GM18502 (cell line): ENCODE results near the gene USP32.
A peak's percentile ranks its signal among the peaks of the same experiment; 100 is the strongest.
"Not testable (repeated sequence)": the region's sequence is repeated elsewhere in the genome, so short reads cannot be mapped to it uniquely, and the experiment has no call there.

Experiments used
- ATAC-seq: cut with Tn5 transposase; IDR thresholded peaks from one replicate; pipeline ENCODE4 v1.9.1; 2021; ENCODE audit warnings: mild to moderate bottlenecking; ENCODE audit not compliant: unreplicated experiment, poor library complexity

The USP32 gene

DNA sequence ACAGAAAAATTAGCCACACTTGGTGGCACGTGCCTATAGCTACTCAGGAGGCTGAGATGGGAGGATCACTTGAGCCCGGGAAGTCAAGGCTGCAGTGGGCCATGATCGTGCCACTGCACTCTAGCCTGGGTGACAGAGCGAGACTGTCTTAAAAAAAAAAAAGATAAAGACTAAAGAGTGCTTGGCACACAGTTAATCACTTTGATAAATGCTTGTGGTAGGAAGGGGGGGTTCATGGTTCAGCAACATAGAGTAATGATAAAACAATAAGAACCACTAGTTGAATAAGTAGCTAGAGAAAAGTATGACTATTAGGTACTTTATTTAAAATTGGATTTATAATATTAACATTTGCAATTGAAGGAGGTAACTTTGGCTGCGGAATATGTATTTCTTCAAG, 43.3 kb downstream of the USP32 start:
- no peak for ATAC-seq

DNA sequence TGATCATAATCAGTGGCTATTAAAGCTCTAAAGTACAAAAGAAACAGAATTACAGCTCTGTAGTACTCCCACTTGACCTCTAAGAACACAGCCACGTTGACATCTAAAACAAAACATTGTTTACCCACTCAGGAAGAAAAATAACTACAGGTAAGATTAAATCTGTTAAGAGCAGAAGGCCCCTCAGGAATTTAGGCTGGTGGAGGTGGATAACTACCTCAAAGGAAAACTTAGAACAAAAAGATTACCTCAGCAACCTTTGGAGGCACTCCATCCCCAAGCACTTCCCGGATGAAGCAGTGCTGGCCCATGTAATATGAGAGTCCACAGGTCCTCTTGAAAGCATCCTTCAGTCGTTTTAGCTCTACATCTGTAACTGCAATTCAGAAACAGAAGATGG, 46.7 kb downstream of the USP32 start:
- no peak for ATAC-seq

DNA sequence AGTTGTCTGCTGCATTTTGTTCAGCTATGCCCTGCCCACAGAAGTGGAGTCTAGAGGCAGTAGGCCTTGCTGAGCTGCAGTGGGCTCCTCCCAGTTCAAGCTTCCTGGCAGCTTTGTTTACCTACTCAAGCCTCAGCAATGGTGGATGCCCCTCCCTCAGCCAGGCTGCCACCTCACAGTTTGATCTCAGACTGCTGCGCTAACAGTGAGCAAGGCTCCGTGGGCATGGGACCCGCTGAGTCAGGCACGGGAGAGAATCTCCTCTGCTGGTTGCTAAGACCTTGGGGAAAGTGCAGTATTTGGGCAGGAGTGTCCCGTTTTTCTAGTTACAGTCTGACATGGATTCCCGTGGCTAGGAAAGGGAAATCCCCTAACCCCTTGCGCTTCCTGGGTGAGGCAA, 49.4 kb downstream of the USP32 start:
- ATAC-seq = not testable (repeated sequence)

DNA sequence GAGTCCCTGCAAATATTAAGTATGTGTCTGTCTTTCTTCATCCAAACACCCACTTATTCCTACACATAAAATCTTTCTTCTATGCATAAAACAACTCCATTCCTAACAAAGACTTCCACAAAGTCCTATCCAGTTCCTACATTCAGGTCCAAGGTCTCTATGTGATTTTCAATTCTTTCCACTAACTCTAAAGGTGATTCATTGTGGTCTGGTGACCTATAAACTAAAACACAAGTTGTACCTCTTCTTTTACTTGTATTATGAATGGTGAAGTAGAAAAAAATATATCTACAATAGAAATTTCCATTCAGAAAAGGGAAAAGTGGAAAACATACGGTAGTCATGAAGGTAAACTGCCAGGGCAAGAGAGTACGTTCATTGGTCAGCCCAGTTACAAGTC, 56.6 kb downstream of the USP32 start:
- ATAC-seq = no peak

DNA sequence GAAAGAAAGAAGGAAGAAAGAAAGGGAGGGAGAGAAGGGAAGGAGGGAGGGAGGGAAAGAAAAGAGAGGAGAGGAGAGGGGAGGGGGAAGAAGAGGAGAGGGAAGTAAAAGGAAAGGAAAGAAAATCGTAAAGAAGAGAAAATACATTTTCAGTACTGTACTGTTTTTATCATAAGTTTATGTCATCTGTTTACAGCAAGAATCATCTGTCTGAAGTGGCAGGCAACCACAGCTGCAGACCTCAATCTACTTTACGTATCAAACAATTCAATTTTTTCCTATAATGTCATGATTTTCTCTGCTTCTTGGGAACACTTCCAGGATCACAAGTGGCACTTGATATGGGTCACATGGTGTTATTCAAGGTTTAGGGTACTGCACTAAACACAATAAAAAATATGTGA, 58.3 kb downstream of the USP32 start:
- no peak for ATAC-seq

DNA sequence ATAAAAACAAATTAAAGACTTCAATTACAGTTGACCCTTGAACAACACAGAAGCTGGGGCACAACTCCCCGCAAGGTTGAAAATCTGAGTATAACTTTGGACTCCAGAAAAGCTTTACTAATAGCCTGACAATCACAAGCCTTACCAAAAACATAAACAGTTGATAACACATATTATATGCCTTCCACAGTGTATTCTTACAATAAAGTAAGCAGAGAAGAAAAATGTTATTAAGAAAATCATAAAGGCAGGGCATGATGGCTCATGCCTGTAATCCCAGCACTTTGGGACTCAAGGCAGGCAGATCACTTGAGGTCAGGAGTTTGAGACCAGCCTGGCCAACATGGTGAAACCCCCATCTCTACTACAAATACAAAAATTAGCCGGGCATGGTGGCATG, 58.9 kb downstream of the USP32 start:
- ATAC-seq = not testable (repeated sequence)

DNA sequence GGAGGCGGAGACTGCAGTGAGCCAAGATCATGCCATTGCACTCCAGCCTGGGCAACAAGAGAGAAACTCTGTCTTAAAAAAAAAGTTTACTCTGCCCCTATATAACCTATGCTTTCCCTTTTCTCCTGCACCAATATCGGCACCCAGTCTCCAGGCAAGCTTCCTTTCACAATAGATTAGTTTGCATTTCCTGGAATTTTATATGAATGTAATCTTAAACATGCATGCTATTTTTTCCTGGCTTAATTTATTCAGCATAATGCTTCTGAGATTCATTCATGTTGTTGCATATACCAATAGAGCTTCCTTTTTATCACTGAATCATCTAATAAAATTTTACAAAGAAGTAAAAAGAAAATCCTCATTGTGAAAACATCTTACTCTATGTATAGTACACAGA, 59.4 kb downstream of the USP32 start:
- no peak for ATAC-seq

DNA sequence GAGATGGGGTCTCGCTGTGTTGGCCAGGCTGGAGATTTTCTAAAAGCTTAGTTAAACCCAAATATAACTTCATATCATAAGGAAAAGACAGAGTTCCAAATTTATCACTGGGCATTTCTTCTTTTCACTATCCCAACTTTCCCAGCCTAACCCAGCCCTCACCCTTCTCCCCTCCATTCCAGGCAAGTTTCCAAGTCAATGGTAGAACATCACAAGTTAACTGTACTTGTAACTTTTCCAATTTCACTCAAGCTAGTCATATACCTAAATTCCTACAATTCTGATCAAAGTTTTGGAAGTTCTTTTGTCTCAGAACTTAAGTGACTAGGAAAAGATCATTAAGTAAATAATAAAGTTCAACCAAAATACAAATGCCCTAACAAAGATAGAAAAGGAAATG, 61.2 kb downstream of the USP32 start:
- no peak for ATAC-seq

DNA sequence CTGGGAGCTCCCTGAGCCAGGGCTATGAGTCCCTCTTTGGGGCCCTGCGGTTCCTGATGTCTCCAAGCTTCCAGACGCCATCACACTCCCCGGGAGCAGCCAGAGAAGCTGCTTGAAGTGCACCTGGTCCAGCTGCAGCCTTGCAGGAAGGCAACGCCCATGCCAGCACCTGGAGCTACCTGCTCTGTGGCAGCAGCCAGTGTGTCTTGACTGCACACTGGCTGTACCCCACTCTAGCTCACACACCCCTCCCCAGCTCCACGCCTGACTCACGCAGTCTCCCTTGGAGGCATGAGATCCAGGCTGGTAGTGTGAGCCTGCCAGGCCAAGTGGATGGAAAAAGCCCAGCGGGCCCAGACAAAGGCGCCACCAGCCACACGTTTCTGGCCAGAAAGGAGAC, 63.3 kb downstream of the USP32 start:
- no peak for ATAC-seq

DNA sequence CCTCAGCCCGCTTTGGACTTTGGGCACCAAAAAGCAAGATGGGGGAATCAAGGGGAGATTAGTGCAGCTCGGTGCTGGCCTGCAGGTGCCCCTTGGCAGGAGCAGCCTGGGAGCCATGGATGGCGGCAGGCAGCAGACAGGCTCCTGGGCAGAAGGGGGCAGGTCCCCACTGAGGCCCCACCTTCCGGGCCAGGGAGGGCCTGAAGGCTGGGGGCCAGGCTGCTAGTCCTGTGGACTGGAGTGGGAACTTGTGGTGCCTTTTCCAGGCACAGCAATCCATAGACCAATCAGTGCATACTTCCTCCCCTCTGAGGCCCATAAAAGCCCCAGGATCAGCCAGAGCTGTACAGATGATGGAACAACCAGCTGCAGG, 64.0 kb downstream of the USP32 start:
- no peak for ATAC-seq

DNA sequence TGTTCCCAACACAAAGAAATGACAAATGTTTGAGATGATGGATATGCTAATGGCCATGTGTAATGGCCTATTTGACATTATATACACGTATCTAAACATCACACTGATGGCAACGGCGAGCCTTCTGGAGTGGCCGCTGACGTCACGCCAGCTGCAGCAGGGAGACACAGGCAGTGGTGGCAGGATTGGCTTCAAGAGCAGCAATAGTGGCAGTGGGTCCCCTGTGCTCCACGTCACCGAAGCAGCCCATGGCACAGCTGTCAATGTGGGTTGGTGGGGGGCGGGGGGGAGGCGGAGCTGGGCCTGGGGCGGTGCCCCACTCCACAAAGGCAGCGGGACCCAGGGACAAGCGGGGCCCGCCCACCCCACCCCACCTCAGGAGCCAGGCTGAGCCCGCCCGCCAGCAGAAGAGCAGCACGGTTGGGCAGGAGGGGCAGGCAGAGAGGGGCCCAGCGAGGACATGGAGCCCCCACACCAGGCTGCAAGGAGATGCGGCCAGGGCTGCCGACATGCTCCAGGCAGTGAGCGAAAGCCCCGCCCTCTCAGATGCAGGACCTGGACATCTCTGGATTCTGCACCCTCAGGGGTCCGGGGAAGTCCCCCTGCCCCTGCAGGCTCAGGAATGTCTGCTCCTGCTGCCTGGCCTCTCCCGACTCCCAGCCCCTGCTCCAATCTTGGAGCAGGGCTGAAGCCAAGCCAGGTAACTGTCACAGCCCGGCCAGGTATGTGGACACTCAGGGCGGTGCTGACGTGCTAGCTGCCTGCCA, 64.6 kb downstream of the USP32 start:
- no peak for ATAC-seq

DNA sequence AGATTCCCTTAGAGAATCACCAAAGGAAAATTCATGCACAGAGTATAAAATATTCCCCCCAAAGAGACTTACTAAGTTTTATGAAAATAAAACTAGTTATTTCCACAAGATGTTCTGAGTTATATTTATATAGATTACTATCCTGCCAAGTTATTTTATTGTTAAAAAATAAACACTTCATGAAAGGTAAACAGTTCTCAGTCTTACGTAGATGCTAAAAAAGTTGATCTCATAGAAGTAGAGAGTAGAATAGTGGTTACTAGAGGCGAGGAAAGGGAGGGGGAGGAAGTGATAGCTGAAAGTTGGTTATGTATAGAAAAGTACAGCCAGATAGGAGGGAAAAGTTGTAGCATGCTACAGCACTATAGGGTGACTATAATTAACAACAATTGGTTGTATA, 65.2 kb downstream of the USP32 start:
- no peak for ATAC-seq

DNA sequence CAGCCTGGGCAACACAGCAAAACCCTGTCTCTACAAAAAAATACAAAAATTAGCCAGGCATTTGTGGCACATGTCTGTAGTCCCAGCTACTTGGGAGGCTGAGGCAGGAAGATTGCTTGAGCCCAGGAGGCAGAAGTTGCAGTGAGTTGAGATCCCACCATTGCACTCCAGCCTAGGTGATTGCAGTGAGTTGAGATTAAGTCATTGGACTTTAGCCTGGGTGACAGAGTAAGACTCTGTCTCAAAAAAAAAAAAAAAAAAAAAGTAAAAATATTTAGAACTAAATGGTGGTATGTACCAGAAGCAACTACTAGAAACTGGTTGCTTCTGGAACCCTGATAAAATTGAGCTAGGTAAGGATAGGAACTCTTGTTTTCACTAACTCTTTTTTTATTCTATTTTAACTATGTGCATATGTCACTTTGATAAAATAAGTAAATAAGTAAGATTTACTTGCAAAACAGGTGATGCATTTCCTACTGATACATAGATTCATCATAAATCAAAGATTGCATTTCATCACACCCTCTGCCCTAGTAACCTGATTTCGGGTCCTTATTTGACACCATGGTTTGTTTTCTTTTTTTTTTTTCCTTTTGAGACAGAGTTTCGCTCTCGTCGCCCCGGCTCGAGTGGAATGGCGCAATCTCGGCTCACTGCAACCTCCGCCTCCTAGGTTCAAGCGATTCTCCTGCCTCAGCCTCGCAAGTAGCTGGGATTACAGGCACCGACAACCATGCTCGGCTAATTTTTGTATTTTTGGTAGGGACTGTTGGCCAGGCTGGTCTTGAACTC, 66.0 kb downstream of the USP32 start:
- ATAC-seq = no peak

DNA sequence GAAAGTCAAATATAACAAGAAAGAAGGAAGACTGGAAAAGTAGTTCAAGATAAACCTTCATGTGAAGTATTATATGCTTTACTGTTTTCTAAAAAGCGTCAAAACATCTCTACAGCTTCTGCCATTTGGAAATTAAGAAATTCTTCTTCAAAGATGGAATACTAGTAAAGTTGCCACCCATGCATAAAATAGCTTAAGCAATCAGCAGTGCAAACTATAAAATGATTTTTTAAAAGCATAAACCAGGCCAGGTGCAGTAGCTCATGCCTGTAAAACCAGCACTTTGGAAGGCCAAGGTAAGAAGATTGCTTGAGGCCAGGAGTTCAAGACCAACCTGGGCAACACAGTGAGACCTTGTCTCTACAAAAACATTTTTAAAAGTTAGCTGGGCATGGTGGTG, 68.2 kb downstream of the USP32 start:
- ATAC-seq = no peak

DNA sequence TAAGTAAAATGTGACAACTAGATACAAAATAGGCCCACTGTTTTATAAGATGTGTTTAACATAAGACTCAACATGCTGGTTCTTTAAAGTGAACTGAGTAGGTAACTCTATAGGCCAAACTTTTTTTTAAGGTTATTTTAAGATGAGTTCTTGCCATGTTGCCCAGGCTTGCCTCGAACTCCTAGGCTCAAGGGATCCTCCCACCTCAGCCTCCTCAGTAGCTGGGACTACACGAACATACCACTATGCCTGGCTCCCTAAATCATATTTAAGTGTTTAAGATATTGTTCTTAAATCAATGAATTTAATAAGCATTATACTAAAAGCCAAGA, 69.9 kb downstream of the USP32 start:
- no peak for ATAC-seq

DNA sequence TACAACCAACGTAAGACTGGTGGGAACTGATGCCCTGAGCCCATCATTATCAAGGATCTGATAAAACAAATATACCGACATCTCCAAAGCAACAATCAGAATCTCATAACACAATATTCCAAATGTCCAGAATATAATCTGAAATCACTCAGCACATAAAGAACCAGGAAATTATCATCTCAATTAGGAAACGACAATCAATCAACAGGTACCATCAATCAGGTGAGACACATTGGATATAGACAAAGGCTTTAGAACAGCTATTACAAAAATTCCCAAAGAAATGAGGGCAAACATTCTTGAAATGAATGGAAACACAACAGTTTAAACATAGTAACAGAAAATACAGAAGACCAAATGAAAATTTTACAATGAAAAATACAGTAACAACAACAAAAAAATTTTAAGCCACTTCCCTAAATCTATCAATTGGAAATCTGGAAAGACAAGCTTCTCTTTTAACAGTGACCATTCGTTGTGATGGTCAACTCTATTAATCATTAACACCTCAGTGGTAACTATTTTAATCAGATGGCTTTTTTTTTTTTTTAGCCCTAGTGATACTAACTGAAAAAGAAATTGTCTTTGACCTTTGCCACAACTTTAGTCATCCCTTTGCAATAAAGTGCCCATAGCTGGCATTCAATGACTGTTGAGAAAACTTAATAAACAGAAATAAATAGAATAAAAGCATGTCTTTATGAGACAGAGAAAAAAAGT, 70.4 kb downstream of the USP32 start:
- ATAC-seq = no peak

DNA sequence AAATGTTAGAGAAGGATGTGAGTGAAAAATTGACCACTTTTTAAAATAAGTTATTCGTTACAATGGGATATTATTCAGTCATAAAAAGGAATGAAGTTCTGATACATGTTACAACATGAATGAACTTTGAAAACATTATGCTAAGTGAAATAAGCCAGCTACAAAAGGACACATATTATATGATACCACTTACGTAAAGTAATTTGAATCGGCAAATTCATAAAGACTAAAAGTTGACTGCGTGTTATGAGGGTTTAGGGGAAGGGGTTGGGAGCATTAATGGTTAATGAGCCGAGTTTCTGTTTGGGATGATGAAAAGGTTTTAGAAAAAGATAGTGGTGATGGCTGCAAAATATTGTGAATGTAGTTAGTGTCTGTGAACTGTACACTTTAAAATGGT, 73.1 kb downstream of the USP32 start:
- ATAC-seq = no peak

DNA sequence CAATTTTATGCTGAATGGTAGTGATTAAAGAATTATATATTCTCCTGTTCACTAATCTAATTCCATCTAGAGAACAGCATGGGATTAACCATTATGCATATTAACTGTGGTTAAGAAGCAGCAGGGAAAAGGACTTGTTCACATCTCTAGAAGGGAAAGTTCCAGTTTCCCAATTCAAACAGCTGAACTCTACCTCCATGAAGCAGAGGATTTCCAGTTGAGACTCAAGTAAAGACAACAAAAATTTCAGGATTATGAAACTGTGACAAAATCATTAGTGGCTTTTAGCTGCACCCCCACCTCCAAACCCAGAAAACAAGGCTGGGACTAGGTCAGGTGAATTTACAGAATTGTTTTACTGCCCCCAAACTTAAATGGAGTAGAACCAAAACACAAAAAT, 73.6 kb downstream of the USP32 start:
- no peak for ATAC-seq

DNA sequence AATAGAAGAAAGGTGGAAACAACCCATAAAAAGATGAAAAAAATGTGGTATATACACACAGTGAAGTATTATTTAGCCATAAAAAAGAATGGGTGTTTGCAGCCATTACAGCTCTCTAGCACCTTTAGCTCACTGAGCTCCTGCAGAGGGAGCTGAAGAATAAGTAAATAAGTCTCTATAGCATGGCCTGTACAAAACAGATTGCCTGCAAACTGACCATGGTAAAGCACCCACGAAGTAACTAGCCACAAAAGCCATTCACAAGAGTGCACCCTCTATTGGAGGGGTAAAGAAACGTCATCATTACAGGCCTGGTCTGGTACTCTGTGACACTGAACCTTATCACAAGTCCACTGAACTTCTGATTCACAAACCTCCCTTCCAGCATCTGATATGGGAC, 76.3 kb downstream of the USP32 start:
- ATAC-seq = no peak

DNA sequence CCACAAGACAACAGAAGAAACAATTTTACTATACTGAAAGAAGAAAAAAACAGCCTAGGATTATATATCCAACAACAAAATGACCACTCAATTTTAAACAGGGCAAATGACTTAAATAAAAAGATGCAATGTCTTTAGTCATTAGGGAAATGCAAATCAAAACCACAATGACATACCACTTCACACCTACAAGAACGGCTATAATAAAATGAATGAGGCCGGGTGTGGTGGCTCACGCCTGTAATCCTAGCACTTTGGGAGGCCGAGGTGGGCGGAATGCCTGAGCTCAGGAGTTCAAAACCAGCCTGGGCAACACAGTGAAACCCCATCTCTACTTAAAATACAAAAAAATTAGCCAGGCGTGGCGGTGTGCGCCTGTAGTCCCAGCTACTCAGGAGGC, 77.0 kb downstream of the USP32 start:
- ATAC-seq = peak; percentile 42

DNA sequence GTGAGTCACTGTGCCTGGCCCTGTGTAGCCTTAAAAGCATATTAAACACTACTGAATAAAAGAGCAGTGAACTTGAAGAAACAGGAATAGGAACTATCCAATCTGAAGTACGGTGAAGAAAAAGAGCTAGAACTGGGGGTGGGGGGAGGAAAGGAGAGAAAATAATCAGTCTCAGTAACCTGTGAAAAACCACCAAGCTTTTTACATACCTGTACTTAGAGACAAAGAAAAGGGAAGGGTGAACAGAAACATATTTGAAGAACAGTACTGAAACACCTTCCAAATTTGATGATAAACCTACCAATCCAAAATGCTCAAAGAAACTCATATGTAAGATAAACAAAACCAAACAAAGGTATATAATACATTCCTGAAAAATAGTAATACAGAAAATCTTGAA, 77.5 kb downstream of the USP32 start:
- peak; percentile 65 for ATAC-seq
